Large intestine (tissue), 3 donors: ENCODE data around the gene CASP12. TPM values are rescaled to one million over a fixed set of nuclear protein-coding genes. Genes with fewer than 3 reads are reported as not detected.
A peak's percentile ranks its signal among the peaks of the same experiment; 100 is the strongest.

Experiments
- DNase-seq, 2 donors: peaks; one replicate each; pipeline versions ENCODE4 v3.0.0 to v3.0.0-alpha.2; 2013
- H3K27ac ChIP-seq: one replicate; pipeline ENCODE4 v1.5.1; 2013; ENCODE audit warnings: low read length
- H3K27me3 ChIP-seq: 2 replicates; pipeline ENCODE4 v1.6.1; 2013; ENCODE audit warnings: low read length; ENCODE audit not compliant: control insufficient read depth, insufficient read depth
- H3K36me3 ChIP-seq: 2 replicates; pipeline ENCODE4 v1.6.1; 2013; ENCODE audit warnings: low read length; ENCODE audit not compliant: control insufficient read depth, insufficient read depth
- H3K4me1 ChIP-seq: one replicate; pipeline ENCODE4 v1.6.1; 2013; ENCODE audit warnings: low read length; ENCODE audit not compliant: control insufficient read depth, insufficient read depth
- H3K4me3 ChIP-seq: one replicate; pipeline ENCODE4 v1.5.1; 2013; ENCODE audit warnings: low read length
- H3K9me3 ChIP-seq: one replicate; pipeline ENCODE4 v1.6.1; 2013; ENCODE audit warnings: mild to moderate bottlenecking, low read depth, low read length, moderate library complexity; ENCODE audit not compliant: control insufficient read depth
- WGBS: methylation state at CpG from one replicate; pipeline ENCODE4 v1.1.5; 2013; ENCODE audit warnings: low lambda C conversion rate; ENCODE audit not compliant: insufficient coverage; 5-methylcytosine and 5-hydroxymethylcytosine counted together
- polyA plus RNA-seq: library from polyadenylated mRNA; unstranded; fragments of 120-200 nt; gene quantifications from one replicate; pipeline ENCODE4 v1.2.1, GENCODE V29; 2013

The CASP12 gene
- polyA plus RNA-seq, 1 donor, result 0.49 TPM

DNA sequence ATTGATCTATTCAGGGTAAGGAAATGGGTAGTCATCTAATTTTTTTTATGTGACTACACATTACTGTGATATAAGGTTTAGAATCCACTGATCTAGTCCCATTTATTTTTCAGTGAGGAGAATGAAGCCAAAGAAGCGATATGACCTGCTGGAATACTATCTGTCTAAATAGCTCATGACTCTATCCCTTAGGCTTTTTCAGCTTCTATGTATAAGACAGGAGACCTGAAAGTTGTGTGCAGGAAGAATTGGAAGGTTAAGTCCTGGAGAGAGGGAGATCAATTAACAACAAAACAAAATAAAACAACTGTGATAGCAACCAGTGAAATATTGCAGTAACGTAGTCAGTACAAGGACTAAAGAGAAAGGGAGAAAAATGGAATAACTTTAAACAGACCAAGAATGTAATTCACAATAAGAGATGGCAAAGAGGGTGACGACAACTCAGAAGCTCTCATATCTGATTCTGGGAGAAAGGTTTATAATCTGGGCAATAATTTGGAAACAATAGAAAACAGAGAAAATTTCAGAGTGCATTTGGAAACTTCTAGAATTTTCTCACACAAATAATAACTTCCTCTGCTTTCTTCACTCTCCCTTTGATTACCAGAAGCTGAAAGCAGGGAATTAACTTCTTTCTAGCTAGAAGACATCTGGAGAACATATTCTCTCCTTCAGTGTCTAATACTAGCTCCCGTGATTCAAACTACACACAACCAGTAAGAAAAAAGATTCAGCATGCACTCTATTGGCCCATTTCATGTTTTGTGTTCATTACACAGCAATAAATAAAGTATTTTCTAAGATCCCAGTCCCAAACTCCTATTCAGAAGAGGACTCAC is 19.2 kb upstream of the CASP12 start:
- Histone ChIP-seq H3K27me3 (no peaks in the 10 kb centered on the region), H3K27ac (peak overlapping the region; percentile 0), H3K4me1 (no peaks in the 10 kb centered on the region), H3K9me3 (no peaks in the 10 kb centered on the region), H3K4me3 (peak overlapping the region; percentile 20), H3K36me3 (no peaks in the 10 kb centered on the region)
- no peak for DNase-seq
- WGBS, result 75% methylated on average over 2 of the region's 4 CpGs

DNA sequence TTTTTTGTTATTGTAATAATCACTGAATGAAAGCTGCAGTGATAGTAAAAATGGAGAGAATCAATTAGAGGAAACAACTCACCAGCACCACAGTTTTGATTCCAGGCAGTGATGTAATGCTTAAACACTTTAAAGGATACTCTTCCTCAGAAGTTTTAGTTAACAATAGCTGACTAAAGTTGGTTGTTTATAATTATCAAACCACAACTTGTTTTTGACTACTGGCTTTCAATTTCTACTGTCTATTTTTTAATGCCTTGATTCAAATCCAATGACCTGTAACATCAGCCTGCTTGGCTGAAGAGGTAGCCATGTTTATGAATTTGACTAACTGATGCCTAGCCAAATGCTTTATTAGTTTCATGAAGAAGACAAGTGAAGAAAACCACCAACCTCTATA is 18.2 kb upstream of the CASP12 start:
- H3K27me3 ChIP-seq, result no peaks in the 10 kb centered on the region
- no peak overlapping the region for H3K4me3 ChIP-seq
- no peaks in the 10 kb centered on the region for H3K9me3 ChIP-seq
- DNase-seq, result no peak
- H3K27ac ChIP-seq, result no peak overlapping the region
- no peaks in the 10 kb centered on the region for H3K4me1 ChIP-seq
- H3K36me3 ChIP-seq, result no peaks in the 10 kb centered on the region

DNA sequence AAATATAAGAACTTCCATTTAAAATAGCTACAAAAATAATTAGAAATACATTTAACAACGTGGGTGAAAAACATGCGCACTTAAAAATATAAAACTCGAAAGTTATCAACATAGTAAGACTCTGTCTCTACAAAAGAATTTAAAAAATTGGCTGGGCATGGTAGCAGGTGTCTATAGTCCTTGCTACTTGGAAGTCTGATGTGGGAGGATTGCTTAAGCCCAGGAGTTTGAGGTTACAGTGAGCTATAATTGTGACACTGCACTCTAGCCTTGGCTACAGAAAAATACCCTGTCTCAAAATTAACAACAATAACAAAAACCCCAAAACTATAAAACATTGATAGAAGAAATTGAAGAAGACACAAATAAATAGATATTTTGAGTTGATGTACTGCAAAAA is 13.8 kb upstream of the CASP12 start:
- Histone ChIP-seq H3K4me1 (no peaks in the 10 kb centered on the region), H3K27ac (no peak overlapping the region), H3K36me3 (no peaks in the 10 kb centered on the region), H3K4me3 (no peak overlapping the region), H3K27me3 (no peaks in the 10 kb centered on the region), H3K9me3 (no peaks in the 10 kb centered on the region)
- no CpG with 5 or more reads among the region's 3 CpGs for WGBS
- DNase-seq, result no peak

DNA sequence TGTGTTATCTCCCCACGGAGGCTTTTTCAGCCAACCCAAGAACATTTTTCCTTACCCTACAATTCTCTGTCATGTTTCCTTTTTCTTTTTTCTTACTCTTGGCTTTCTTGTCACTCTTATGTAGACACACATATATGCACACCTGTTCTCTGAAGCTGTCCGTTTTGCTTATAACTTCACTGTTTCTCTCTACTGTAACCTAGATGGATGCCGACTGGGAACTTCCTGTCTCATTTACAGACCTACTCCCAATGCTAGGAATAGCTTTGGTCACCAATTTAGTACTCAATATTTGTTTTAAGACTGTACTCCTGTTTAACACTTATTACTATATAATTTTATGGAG is 9.9 kb upstream of the CASP12 start:
- Histone ChIP-seq H3K4me3 (no peak overlapping the region), H3K4me1 (no peaks in the 10 kb centered on the region), H3K36me3 (no peaks in the 10 kb centered on the region), H3K27me3 (no peaks in the 10 kb centered on the region), H3K27ac (no peak overlapping the region), H3K9me3 (no peaks in the 10 kb centered on the region)
- no peak for DNase-seq
- 93% methylated on average over 2 of the region's 3 CpGs for WGBS

DNA sequence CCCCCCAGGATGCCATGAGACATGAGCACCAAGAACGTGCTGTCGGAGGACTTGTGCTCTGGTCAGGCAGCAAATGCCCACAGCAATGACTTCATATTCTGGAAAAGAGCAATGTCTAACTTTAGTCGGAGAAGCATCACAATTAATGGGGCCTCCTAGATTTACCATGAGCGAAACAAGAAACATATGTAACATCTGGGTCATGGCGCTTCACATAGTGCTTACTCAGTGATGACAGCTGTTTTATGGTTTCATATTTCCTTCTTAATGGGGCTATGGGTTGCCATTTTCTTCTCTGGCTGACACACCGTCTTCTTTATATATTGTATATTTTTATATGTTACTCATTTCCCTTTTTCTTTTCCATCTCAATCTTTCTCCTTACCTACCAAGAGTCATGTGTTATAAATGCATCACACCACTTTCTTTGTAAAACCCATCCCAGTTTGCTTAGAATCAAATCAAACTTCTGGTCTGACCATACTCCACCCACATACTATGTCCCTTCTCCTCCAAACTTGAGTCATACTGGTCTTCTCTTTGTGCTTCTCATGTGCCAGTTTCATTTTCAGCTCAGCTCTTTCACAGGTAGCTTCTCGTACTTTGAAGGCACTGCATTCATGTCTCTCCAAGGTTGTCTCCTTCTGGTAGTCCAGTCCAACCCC is 9.4 kb upstream of the CASP12 start:
- Histone ChIP-seq H3K9me3 (no peaks in the 10 kb centered on the region), H3K4me1 (no peaks in the 10 kb centered on the region), H3K36me3 (no peaks in the 10 kb centered on the region), H3K4me3 (no peak overlapping the region), H3K27me3 (no peaks in the 10 kb centered on the region), H3K27ac (no peak overlapping the region)
- DNase-seq, result no peak
- 100% methylated on average over 1 of the region's 7 CpGs for WGBS

DNA sequence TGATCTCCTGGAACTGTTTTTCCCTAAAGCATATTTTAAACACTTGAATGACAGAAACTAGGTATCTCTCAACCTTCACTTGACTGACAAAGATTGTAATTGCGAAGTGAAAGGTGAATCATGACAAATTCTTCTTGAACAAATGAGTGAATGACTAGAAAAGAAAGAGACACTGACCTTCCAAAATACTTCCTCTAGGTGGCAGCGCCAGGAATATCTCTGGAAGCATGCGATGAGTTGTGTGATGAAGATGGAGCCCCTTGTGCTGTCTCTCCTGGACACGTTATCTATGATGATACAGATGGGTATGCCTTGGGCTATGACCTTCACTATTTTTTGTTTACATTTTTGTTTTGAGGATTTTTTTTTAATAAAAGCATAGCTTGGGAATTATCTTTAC is 7.0 kb upstream of the CASP12 start:
- WGBS, result 63% methylated on average over 2 of the region's 4 CpGs
- Histone ChIP-seq H3K9me3 (no peaks in the 10 kb centered on the region), H3K4me3 (no peak overlapping the region), H3K27me3 (no peaks in the 10 kb centered on the region), H3K27ac (no peak overlapping the region), H3K4me1 (no peaks in the 10 kb centered on the region), H3K36me3 (no peaks in the 10 kb centered on the region)
- no peak for DNase-seq

DNA sequence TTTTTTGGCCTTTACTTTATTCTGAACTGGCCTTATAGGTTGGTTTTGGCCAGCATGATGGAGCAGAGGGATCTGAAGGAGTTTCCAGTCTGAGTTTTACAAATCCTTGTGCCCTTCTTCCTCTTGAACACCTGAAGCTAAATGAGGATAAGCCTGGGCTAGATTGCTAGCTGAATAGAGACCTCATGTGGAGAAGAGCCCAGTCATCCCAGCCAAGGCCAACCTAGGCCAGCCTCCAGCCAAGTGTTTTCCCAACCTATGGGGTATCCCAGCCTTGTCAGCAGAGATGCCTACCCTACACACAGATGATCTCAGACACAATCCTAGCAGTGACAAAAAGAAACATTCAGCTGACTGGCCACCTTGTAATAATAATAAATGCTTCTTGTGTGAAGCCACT is 966 bp upstream of the CASP12 start:
- no peak overlapping the region for H3K4me3 ChIP-seq
- H3K36me3 ChIP-seq, result no peaks in the 10 kb centered on the region
- H3K27me3 ChIP-seq, result no peaks in the 10 kb centered on the region
- H3K27ac ChIP-seq, result no peak overlapping the region
- DNase-seq, result no peak
- H3K9me3 ChIP-seq, result no peaks in the 10 kb centered on the region
- H3K4me1 ChIP-seq, result no peaks in the 10 kb centered on the region

DNA sequence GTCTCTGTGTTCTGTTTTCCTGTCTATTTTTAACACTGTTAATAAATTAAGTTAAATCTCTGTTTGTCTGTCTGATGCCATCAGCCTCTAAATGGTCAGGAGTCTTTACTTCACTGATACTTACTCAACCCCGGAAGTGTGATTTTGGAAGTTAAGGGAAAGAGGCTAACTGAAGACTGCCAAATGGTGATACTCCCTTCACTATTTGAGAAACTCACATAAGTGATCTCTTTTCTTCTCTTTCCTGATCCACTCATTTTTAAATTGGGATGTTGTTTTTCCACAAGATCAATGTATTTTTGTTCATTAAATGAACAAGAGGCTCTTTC is 389 bp upstream of the CASP12 start:
- no peaks in the 10 kb centered on the region for H3K9me3 ChIP-seq
- no peak overlapping the region for H3K4me3 ChIP-seq
- DNase-seq, result no peak
- WGBS, result no CpG with 5 or more reads among the region's 1 CpG
- no peaks in the 10 kb centered on the region for H3K27me3 ChIP-seq
- no peaks in the 10 kb centered on the region for H3K36me3 ChIP-seq
- H3K4me1 ChIP-seq, result no peaks in the 10 kb centered on the region
- H3K27ac ChIP-seq, result peak overlapping the region; percentile 22

DNA sequence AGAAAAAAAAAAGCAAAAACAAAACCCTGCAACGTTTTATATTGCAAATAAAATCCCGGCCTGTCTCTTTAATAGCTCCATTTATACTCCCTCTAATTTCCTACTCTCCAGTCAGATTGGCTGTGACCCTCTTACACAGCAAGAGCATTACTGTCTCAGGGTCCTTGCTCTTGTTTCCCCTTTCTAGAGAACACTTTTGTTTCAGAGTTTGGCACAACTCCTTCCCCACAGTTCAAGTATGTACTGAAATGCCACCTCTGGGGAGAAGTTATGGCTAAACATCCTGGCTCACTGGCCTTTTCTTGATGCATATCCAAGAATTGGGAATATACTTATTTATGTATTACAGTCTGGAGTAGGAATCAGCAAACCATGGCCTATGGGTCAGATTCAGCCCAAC is 2.6 kb downstream of the CASP12 start:
- WGBS, result no CpG with 5 or more reads among the region's 2 CpGs

DNA sequence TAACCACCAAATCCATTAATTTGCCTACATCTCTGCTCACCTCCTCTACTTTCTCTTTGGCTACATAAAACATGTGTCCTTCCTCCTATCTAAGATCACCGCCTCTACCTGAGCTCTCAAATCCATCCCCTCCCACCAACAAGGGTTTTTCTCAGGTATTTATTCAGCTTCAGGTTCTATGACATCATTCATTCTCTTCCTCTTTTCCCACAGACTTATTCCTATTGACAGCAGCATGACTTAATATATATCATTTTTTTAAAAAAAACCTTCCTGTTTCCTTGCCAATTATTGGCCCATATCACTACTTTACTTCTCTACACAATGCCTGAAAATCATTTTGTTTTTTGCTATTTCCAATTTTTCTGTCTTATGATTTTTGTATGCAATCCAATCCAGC is 4.4 kb downstream of the CASP12 start:
- WGBS, result 100% methylated on average over 1 of the region's 1 CpG
- Histone ChIP-seq H3K27ac (no peak overlapping the region), H3K9me3 (no peaks in the 10 kb centered on the region)

More for the DNA sequence above, 2.6 kb downstream of the CASP12 start:
- Histone ChIP-seq H3K4me3 (no peak overlapping the region), H3K27me3 (no peaks in the 10 kb centered on the region), H3K4me1 (no peaks in the 10 kb centered on the region), H3K9me3 (no peaks in the 10 kb centered on the region), H3K36me3 (no peaks in the 10 kb centered on the region), H3K27ac (no peak overlapping the region)
- DNase-seq, result no peak

More for the DNA sequence above, 4.4 kb downstream of the CASP12 start:
- Histone ChIP-seq H3K4me3 (no peak overlapping the region), H3K36me3 (no peaks in the 10 kb centered on the region), H3K27me3 (no peaks in the 10 kb centered on the region), H3K4me1 (no peaks in the 10 kb centered on the region)
- DNase-seq, result no peak
